Neural crest cell (in vitro differentiated cells): ENCODE results near the gene SNED1. TPM values are rescaled to one million over a fixed set of nuclear protein-coding genes. Genes with fewer than 3 reads are reported as not detected.

Experiments used
- DNase-seq: peaks from one replicate; pipeline ENCODE4 v3.0.0; 2021; ENCODE audit warnings: low read depth, mixed read lengths, low spot score
- H3K27ac Mint-ChIP-seq: one replicate; pipeline ENCODE4 v1.8.0; 2021; ENCODE audit warnings: mild to moderate bottlenecking, mixed read lengths; ENCODE audit not compliant: unreplicated experiment
- H3K27me3 Mint-ChIP-seq: 2 replicates; pipeline ENCODE4 v1.8.0; 2021; ENCODE audit warnings: low read depth, mild to moderate bottlenecking, mixed read lengths
- H3K36me3 Mint-ChIP-seq: 2 replicates; pipeline ENCODE4 v1.8.0; 2021; ENCODE audit warnings: low read depth, mild to moderate bottlenecking, mixed read lengths
- H3K4me1 Mint-ChIP-seq: 2 replicates; pipeline ENCODE4 v1.8.0; 2021; ENCODE audit warnings: mixed read lengths
- H3K4me3 Mint-ChIP-seq: one replicate; pipeline ENCODE4 v1.8.0; 2021; ENCODE audit warnings: mild to moderate bottlenecking, mixed read lengths
- H3K9me3 Mint-ChIP-seq: 2 replicates; pipeline ENCODE4 v1.8.0; 2021; ENCODE audit warnings: mixed read lengths
- total RNA-seq: library from RNA; stranded (reverse); gene quantifications from 2 replicates; pipeline ENCODE4 v1.2.1, GENCODE V29; 2021
- TF ChIP-seq, protein P1 (sequence below): fragments of 200-600 bp; sonication (generic); conservative IDR thresholded peaks from 2 replicates; pipeline ENCODE4 v1.5.0; 2021; ENCODE audit warnings: antibody characterized with exemption, mild to moderate bottlenecking

The SNED1 gene
- total RNA-seq, 1 donor from 2014 or later: 0.30 TPM

DNA sequence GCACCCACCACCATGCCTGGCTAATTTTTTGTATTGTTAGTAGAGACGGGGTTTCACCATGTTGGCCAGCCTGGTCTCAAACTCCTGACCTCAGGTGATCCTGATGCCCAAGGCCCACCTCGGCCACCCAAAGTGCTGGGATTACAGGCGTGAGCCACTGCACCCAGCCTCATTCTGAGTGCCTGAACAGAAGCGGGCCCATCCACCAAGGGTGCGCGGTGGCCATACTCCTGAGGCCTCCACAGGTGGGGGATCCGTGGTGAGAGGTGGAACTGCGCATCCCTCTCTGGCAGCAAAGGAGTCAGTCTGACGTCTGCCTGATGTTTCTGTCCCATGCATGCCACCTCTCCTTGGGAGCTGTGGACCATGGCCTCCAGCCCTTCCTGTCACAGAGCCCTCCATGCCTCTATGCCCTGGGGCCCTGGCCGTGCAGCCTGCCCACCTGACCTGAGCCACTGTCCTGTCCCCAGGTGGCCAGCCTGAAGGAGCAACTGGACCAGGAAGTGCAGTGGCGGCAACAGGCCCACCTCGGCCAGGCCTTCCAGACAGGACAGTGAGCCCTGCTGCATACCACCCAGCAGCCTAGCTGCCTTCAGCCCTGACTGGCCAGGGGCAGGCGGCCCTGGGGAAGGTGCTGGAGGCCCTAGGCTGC, 7.6 kb upstream of the SNED1 start:
- Mint-ChIP-seq H3K9me3 (no peaks in the 10 kb centered on the region), H3K27me3 (peaks cover 1% of the 10 kb centered on the region), H3K27ac (no peak overlapping the region), H3K4me3 (no peak overlapping the region), H3K4me1 (no peaks in the 10 kb centered on the region), H3K36me3 (no peaks in the 10 kb centered on the region)
- TF ChIP-seq, protein P1, sequence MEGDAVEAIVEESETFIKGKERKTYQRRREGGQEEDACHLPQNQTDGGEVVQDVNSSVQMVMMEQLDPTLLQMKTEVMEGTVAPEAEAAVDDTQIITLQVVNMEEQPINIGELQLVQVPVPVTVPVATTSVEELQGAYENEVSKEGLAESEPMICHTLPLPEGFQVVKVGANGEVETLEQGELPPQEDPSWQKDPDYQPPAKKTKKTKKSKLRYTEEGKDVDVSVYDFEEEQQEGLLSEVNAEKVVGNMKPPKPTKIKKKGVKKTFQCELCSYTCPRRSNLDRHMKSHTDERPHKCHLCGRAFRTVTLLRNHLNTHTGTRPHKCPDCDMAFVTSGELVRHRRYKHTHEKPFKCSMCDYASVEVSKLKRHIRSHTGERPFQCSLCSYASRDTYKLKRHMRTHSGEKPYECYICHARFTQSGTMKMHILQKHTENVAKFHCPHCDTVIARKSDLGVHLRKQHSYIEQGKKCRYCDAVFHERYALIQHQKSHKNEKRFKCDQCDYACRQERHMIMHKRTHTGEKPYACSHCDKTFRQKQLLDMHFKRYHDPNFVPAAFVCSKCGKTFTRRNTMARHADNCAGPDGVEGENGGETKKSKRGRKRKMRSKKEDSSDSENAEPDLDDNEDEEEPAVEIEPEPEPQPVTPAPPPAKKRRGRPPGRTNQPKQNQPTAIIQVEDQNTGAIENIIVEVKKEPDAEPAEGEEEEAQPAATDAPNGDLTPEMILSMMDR: no peak
- no peak for DNase-seq

DNA sequence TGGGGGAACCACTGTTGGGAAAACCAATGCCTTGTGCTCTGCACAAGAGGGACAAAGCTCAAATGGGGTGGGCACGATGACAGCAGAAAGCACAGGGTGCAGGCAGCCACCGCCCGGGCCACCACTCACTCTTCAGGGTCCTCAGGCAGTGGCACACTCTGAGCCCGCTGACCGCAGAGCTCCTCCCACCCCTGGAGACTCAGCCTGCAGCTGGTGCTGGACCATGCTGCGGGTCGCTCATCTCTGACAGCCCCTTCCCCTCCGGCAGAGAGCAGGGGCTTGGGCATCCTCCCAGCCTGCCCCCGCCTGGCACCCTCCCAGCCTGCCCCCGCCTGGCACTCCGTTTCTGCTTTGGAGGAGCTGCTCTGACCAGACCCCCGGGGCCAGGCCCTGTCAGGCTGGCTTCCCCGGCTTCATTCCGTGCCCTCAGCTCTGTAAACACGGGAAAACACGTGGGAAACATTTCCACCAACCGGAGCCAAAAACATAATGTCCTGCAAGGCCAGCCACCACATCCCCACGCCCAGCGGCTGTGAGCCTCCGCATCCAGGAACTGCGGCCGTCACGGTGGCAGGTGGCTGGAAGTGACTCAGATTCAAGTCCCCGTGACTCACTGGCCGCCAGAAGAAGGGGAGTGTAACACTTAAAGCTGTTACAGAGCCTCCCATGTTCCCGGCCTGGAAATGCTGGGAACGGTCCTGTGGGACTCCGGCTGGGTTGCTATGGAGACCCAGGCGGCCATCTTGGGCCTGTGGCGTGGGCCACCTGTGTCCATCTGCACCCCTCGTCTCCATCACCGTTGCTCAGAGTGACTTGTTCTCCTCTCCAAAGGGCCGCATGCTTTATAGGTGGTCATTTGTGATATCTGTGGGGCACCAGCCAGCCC, 6.8 kb upstream of the SNED1 start:
- Mint-ChIP-seq H3K9me3 (no peaks in the 10 kb centered on the region), H3K4me1 (no peaks in the 10 kb centered on the region), H3K27ac (no peak overlapping the region), H3K36me3 (no peaks in the 10 kb centered on the region), H3K4me3 (no peak overlapping the region), H3K27me3 (no peaks in the 10 kb centered on the region)
- DNase-seq: no peak
- TF ChIP-seq, protein P1: no peak

DNA sequence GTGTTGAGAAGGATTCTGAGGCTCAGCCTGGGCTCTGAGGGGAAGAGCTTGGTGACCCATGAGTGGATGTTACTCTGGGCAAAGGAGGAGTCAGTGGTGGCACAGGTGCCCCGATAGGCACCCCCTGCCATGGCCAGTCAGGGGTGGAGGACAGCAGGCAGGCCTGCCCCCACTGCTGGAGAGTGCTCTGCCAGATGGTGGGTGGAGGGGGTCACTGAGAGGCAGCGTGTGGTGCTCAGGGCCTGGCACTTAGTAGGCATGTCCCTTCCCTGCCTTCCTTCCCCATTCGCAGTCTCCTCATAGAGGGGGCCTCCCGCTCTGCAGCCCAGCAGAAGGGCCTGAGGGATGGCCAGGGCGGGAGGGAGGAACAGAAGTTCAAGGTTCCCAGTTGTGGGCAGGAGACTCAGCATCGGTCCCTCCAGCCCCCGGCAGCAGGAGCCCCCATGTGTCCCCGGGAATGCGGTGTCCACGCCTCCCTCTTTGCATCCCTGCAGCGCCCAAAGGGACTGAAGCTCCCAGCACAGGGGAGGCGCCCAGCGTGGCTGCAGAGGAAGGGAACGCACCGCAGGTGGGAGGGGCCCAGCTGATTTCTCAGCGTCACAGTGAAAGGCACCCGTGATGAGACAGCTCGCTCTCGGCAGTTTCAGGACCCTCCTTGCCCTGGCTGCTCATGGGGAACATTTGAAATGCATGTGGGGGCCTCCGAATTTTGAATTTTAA, 5.7 kb upstream of the SNED1 start:
- Mint-ChIP-seq H3K9me3 (no peaks in the 10 kb centered on the region), H3K27me3 (peaks cover 5% of the 10 kb centered on the region), H3K4me1 (peaks cover 10% of the 10 kb centered on the region), H3K36me3 (no peaks in the 10 kb centered on the region), H3K4me3 (no peak overlapping the region), H3K27ac (no peak overlapping the region)
- TF ChIP-seq, protein P1: no peak
- no peak for DNase-seq

DNA sequence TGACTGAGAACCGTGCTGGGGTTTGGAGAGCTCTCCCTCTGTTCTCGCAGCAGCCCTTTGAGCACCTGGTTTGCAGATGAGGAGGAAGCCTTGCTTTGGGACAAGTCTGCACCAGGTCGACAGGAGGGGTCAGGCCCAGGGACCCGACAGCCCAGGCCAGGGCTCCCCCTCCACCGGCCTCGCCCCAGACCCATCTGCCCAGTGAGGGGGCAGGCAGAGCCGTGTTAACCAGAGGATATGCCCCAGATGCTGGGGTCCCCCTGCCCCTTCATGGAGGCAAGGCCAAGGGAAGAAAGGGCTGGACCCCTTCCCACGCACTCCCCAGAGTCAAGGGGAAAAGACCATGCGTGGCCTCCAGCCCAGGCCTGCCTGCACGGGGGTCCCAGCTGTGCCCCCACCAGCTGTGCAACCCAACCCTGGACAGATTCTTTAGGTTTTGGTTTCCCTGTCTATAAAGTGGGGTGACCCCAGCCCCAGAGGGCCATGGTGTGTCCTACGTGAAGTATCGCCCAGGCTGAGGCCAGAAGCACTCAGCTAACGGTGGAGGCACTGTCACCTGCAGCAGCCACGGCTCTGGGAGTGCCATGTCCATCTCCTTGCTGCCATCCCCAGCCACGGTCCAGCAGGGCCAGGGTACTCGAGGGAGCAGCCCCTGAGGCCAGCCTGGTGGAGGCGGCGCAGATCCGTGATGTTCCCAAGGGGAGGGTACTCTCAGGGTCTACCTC, 4.8 kb upstream of the SNED1 start:
- Mint-ChIP-seq H3K27ac (no peak overlapping the region), H3K4me3 (no peak overlapping the region), H3K36me3 (no peaks in the 10 kb centered on the region), H3K4me1 (peaks cover 10% of the 10 kb centered on the region), H3K9me3 (no peaks in the 10 kb centered on the region), H3K27me3 (peaks cover 5% of the 10 kb centered on the region)
- TF ChIP-seq, protein P1: no peak
- no peak for DNase-seq

DNA sequence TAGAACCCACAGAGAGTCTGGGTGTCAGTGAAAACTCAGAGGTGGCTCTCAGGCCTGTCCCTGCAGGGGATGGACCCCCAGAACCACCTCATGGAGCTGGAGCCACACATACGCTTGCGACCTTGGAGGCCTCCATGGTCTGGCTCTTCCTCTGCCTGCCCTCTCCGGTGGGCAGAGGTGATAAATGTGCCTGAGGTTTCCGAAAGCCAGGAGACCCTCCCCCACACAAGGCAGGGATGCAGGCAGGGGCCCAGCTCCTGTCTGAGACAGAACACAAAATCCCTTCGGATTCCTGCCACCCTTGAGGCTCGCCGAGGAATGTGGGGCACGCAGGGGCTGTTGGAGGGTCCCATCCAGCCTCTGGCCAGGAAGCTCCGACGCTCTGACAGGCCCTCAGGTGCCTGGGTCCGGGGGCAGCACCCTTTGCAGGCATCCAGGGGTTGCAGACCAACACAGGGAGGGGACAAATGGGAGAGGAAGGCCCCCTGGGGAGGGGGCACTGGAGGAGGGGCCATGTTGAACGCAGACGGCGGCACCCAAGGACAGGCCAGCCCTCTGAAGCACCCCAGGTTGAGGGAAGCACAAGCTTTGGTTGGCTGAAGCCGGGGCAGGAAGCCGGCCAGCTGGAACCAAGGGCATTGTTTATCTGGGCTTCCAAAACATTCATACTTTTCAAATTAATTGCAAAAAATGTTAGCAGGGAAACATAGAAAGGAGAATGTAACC, 4.1 kb upstream of the SNED1 start:
- TF ChIP-seq, protein P1: no peak
- H3K27me3 Mint-ChIP-seq: peaks cover 5% of the 10 kb centered on the region
- no peak for DNase-seq
- peaks cover 10% of the 10 kb centered on the region for H3K4me1 Mint-ChIP-seq
- H3K27ac Mint-ChIP-seq: no peak overlapping the region
- H3K9me3 Mint-ChIP-seq: no peaks in the 10 kb centered on the region
- H3K36me3 Mint-ChIP-seq: no peaks in the 10 kb centered on the region
- no peak overlapping the region for H3K4me3 Mint-ChIP-seq
